Measurements from ENCODE around the gene STAMBP.
"Not testable (repeated sequence)": the region's sequence is repeated elsewhere in the genome, so short reads cannot be mapped to it uniquely, and the experiment has no call there.

Gene STAMBP

GRCh38 chr2:73887596-73888353, 59.0 kb downstream of the STAMBP start:
- DNase-seq (ENCODE audit: low spot score), result not testable (repeated sequence)

- DNase-seq (ENCODE audit: low spot score), result no peak
Measured at GRCh38 chr2:73888388-73888787, 59.6 kb downstream of the STAMBP start.

GRCh38 chr2:73889206-73889605, 60.4 kb downstream of the STAMBP start:
- DNase-seq (ENCODE audit: low spot score), result no peak

GRCh38 chr2:73890301-73891092, 61.7 kb downstream of the STAMBP start:
- DNase-seq (ENCODE audit: low spot score), result peak; percentile 13

- DNase-seq (ENCODE audit: low spot score), result no peak
Measured at GRCh38 chr2:73891276-73891901, 62.6 kb downstream of the STAMBP start.

- no peak for DNase-seq (ENCODE audit: low spot score)
Measured at GRCh38 chr2:73892631-73893329, 64.0 kb downstream of the STAMBP start, which contains the start of gene ACTG2. ACTG2 (plus strand) TSS chr2:73893008; CDS start chr2:73901312, 8,304 bp downstream.

GRCh38 chr2:73893764-73894474, 65.2 kb downstream of the STAMBP start:
- no peak for DNase-seq (ENCODE audit: low spot score)

GRCh38 chr2:73894475-73894850, 65.7 kb downstream of the STAMBP start:
- no peak for DNase-seq (ENCODE audit: low spot score)

- DNase-seq (ENCODE audit: low spot score), result no peak
Measured at GRCh38 chr2:73894877-73895276, 66.1 kb downstream of the STAMBP start.

- no peak for DNase-seq (ENCODE audit: low spot score)
Measured at GRCh38 chr2:73895473-73895872, 66.7 kb downstream of the STAMBP start.

- no peak for DNase-seq (ENCODE audit: low spot score)
Measured at GRCh38 chr2:73896362-73897239, 67.8 kb downstream of the STAMBP start.

- no peak for DNase-seq (ENCODE audit: low spot score)
Measured at GRCh38 chr2:73897240-73897583, 68.5 kb downstream of the STAMBP start.

GRCh38 chr2:73897934-73898333, 69.2 kb downstream of the STAMBP start:
- no peak for DNase-seq (ENCODE audit: low spot score)

GRCh38 chr2:73899801-73900336, 71.1 kb downstream of the STAMBP start:
- DNase-seq (ENCODE audit: low spot score), result no peak

GRCh38 chr2:73901143-73901542, 72.4 kb downstream of the STAMBP start:
- DNase-seq (ENCODE audit: low spot score), result no peak

- DNase-seq (ENCODE audit: low spot score), result no peak
Measured at GRCh38 chr2:73902284-73902683, 73.5 kb downstream of the STAMBP start.

- no peak for DNase-seq (ENCODE audit: low spot score)
Measured at GRCh38 chr2:73903313-73903712, 74.6 kb downstream of the STAMBP start.

- DNase-seq (ENCODE audit: low spot score), result not testable (repeated sequence)
Measured at GRCh38 chr2:73903949-73904613, 75.3 kb downstream of the STAMBP start.

- DNase-seq (ENCODE audit: low spot score), result no peak
Measured at GRCh38 chr2:73904952-73905351, 76.2 kb downstream of the STAMBP start.

Measured in COLO829 (cell line).